WTC11 (cell line): ENCODE results near the gene FERMT3. TPM values are rescaled to one million over a fixed set of nuclear protein-coding genes. Genes with fewer than 3 reads are reported as not detected.

Experiments used
- AFF4 ChIP-seq: sonication (generic); formaldehyde crosslinking; IDR thresholded peaks from 2 replicates; pipeline ENCODE4 v1.8.1; 2023; ENCODE audit warnings: mild to moderate bottlenecking, missing genetic modification reagents, borderline replicate concordance
- ATF2 ChIP-seq: sonication (generic); formaldehyde crosslinking; IDR thresholded peaks from 2 replicates; pipeline ENCODE4 v1.8.1; 2022; ENCODE audit warnings: low read depth, missing genetic modification reagents, borderline replicate concordance
- ATF3 ChIP-seq: sonication (generic); formaldehyde crosslinking; conservative IDR thresholded peaks from 2 replicates; pipeline ENCODE4 v1.8.1; 2022; ENCODE audit warnings: mild to moderate bottlenecking, missing genetic modification reagents
- CDX4 ChIP-seq: fragments of 250-450 bp; sonication (Bioruptor Pico); IDR thresholded peaks from 2 replicates; pipeline ENCODE4 v1.9.0; 2021; ENCODE audit warnings: moderate library complexity, mild to moderate bottlenecking, inconsistent platforms, borderline replicate concordance
- CREM ChIP-seq: sonication (generic); formaldehyde crosslinking; IDR thresholded peaks from 2 replicates; pipeline ENCODE4 v1.8.1; 2022; ENCODE audit warnings: mild to moderate bottlenecking, missing genetic modification reagents, moderate library complexity
- EMX1 ChIP-seq: fragments of 250-450 bp; sonication (Bioruptor Pico); IDR thresholded peaks from 2 replicates; pipeline ENCODE4 v1.8.0; 2021; ENCODE audit warnings: mild to moderate bottlenecking
- FOXJ3 ChIP-seq: sonication (generic); formaldehyde crosslinking; IDR thresholded peaks from 2 replicates; pipeline ENCODE4 v1.9.0; 2021; ENCODE audit warnings: missing genetic modification reagents, mild to moderate bottlenecking, borderline replicate concordance
- FOXK1 ChIP-seq: sonication (generic); formaldehyde crosslinking; IDR thresholded peaks from 2 replicates; pipeline ENCODE4 v1.8.0; 2022; ENCODE audit warnings: mild to moderate bottlenecking, moderate library complexity, missing genetic modification reagents
- FOXP4 ChIP-seq: sonication (generic); formaldehyde crosslinking; IDR thresholded peaks from 2 replicates; pipeline ENCODE4 v1.8.0; 2022; ENCODE audit warnings: mild to moderate bottlenecking, missing genetic modification reagents
- HMGXB4 ChIP-seq: sonication (generic); formaldehyde crosslinking; IDR thresholded peaks from 2 replicates; pipeline ENCODE4 v1.8.1; 2023; ENCODE audit warnings: mild to moderate bottlenecking, moderate library complexity, missing genetic modification reagents
- IRF1 ChIP-seq: sonication (generic); formaldehyde crosslinking; IDR thresholded peaks from 2 replicates; pipeline ENCODE4 v1.8.0; 2023; ENCODE audit warnings: missing genetic modification reagents
- JUN ChIP-seq: sonication (generic); formaldehyde crosslinking; IDR thresholded peaks from 2 replicates; pipeline ENCODE4 v1.8.0; 2023; ENCODE audit warnings: mild to moderate bottlenecking, missing genetic modification reagents
- KAT7 ChIP-seq: sonication (generic); formaldehyde crosslinking; IDR thresholded peaks from 2 replicates; pipeline ENCODE4 v1.8.1; 2023; ENCODE audit warnings: missing genetic modification reagents, mild to moderate bottlenecking, borderline replicate concordance
- MAX ChIP-seq: sonication (generic); formaldehyde crosslinking; IDR thresholded peaks from 2 replicates; pipeline ENCODE4 v1.8.0; 2022; ENCODE audit warnings: mild to moderate bottlenecking, missing genetic modification reagents
- NR1H2 ChIP-seq: sonication (generic); formaldehyde crosslinking; IDR thresholded peaks from 2 replicates; pipeline ENCODE4 v1.9.0; 2021; ENCODE audit warnings: mild to moderate bottlenecking, moderate library complexity, missing genetic modification reagents
- OVOL2 ChIP-seq: fragments of 250-450 bp; sonication (Bioruptor Pico); IDR thresholded peaks from 2 replicates; pipeline ENCODE4 v1.9.0; 2021; ENCODE audit warnings: mild to moderate bottlenecking, borderline replicate concordance
- PREB ChIP-seq: sonication (generic); formaldehyde crosslinking; IDR thresholded peaks from 2 replicates; pipeline ENCODE4 v1.8.1; 2022; ENCODE audit warnings: mild to moderate bottlenecking, missing genetic modification reagents, moderate library complexity, borderline replicate concordance
- SMAD4 ChIP-seq: sonication (generic); formaldehyde crosslinking; IDR thresholded peaks from 2 replicates; pipeline ENCODE4 v1.8.0; 2022; ENCODE audit warnings: mild to moderate bottlenecking, missing genetic modification reagents
- TP53 ChIP-seq: sonication (generic); formaldehyde crosslinking; IDR thresholded peaks from 2 replicates; pipeline ENCODE4 v1.8.1; 2023; ENCODE audit warnings: mild to moderate bottlenecking, missing genetic modification reagents
- ZBTB21 ChIP-seq: sonication (generic); formaldehyde crosslinking; IDR thresholded peaks from 2 replicates; pipeline ENCODE4 v1.8.1; 2023; ENCODE audit warnings: mild to moderate bottlenecking, missing genetic modification reagents, borderline replicate concordance
- ZBTB43 ChIP-seq: sonication (generic); formaldehyde crosslinking; IDR thresholded peaks from 2 replicates; pipeline ENCODE4 v1.8.1; 2023; ENCODE audit warnings: mild to moderate bottlenecking, missing genetic modification reagents
- ZNF232 ChIP-seq: sonication (generic); formaldehyde crosslinking; IDR thresholded peaks from 2 replicates; pipeline ENCODE4 v1.8.0; 2022; ENCODE audit warnings: mild to moderate bottlenecking, missing genetic modification reagents
- ZNF396 ChIP-seq: fragments of 250-450 bp; sonication (Bioruptor Pico); IDR thresholded peaks from 2 replicates; pipeline ENCODE4 v1.8.0; 2021; ENCODE audit warnings: mild to moderate bottlenecking, moderate library complexity, borderline replicate concordance
- ZNF671 ChIP-seq: fragments of 250-450 bp; sonication (Bioruptor Pico); IDR thresholded peaks from 2 replicates; pipeline ENCODE4 v1.8.0; 2021; ENCODE audit warnings: mild to moderate bottlenecking
- total RNA-seq: library from RNA; stranded (reverse); gene quantifications from 3 replicates; pipeline ENCODE4 v1.2.3, GENCODE V29; 2021

The FERMT3 gene
- total RNA-seq, 1 experiment from 2014 or later: 3.8 TPM

GRCh38 chr11:64165842-64166635, 40.5 kb upstream of the FERMT3 start, which contains the start of gene MACROD1 (continued):
- TF ChIP-seq ZNF232: peak; percentile 61; the same call in 1 of the 2 replicates
- TF ChIP-seq FOXP4 (CRISPR knock-in tag): 0 out of 2 replicates have a peak, but pooled peaks have one; percentile 31
- TF ChIP-seq TP53: no peak
- TF ChIP-seq JUN: peak; percentile 63; the same call in 1 of the 2 replicates
- no peak for TF ChIP-seq PREB (CRISPR knock-in tag)
- no peak for TF ChIP-seq SMAD4 (CRISPR knock-in tag)
- TF ChIP-seq OVOL2 (CRISPR knock-in tag): no peak
- peak; percentile 23; the same call in 1 of the 2 replicates for TF ChIP-seq CREM
- no peak for TF ChIP-seq IRF1
- TF ChIP-seq EMX1 (CRISPR knock-in tag): no peak
- TF ChIP-seq HMGXB4 (CRISPR knock-in tag): peak; percentile 61; the same call in 1 of the 2 replicates
- no peak for TF ChIP-seq ZNF396 (CRISPR knock-in tag)
- no peak for TF ChIP-seq FOXJ3 (CRISPR knock-in tag)
- TF ChIP-seq ZNF671 (CRISPR knock-in tag): no peak
- TF ChIP-seq NR1H2: no peak
- TF ChIP-seq MAX: peak; percentile 77
- TF ChIP-seq ATF3 (CRISPR knock-in tag): no peak
- TF ChIP-seq ZBTB21 (CRISPR knock-in tag): no peak
- no peak for TF ChIP-seq ATF2 (CRISPR knock-in tag)
- TF ChIP-seq ZBTB43 (CRISPR knock-in tag): peak; percentile 53; the same call in 1 of the 2 replicates
- TF ChIP-seq KAT7 (CRISPR knock-in tag): no peak
- TF ChIP-seq FOXK1 (CRISPR knock-in tag): 0 out of 2 replicates have a peak, but pooled peaks have one; percentile 22
- TF ChIP-seq AFF4 (CRISPR knock-in tag): no peak
- TF ChIP-seq CDX4 (CRISPR knock-in tag): no peak
